ENCODE data around the gene OAS2.

Gene OAS2

DNA sequence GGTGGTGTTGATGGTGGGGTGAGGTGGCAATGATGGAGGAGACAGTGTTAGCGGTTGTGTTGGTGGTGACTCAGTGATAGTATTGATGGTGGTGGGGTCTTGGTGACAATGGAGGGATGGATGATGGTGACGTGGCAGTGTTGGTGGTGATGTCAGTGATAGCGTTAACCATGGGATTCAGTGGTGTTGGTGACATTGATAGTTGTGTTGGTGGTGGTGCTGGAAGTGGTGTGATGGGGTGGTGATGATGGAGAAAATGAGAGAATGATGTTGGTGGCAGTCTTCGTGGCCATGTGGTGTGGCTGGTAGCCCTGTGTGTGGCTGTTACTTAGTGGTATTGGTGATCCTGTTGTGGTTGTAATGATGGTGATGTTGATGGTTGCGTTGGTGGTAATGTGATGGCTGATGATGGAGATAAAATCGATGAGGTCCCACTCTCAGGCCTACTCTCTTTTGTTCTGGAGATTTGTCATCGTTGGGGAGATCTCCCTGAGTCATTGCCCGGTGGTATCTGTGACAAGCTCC is 80.8 kb downstream of the OAS2 start:
- no peak for DNase-seq (ENCODE audit: low spot score)

DNA sequence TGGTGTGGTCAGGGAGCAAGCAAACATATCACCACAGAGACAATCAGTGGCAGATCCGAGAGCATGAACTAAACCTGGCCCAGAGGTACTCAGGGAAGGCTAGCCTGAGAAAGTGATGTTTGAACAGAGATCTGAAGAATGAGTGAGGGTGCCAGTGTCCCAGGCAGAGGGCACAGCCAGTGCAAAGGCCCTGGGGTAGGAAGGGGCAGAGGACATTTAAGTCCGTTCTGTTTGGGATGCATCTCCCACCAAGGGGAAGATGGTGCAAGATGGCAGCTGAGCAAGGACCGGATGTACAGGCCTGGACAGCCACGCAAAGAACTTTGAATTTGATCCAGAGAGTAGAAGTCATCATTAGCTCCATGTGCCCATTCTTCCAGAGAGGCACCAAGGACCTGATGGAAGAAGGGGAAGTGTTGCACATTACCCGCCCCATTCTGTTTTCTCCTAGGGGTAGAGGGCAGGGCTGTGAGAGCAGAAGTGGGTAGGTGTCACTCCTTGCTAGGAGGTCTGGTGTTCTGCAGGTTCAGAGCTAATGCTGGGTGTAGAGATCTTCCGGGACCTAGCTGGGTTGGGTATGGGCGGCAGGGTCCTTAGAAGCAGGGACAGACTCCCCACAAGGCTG is 82.1 kb downstream of the OAS2 start:
- no peak for DNase-seq (ENCODE audit: low spot score)

DNA sequence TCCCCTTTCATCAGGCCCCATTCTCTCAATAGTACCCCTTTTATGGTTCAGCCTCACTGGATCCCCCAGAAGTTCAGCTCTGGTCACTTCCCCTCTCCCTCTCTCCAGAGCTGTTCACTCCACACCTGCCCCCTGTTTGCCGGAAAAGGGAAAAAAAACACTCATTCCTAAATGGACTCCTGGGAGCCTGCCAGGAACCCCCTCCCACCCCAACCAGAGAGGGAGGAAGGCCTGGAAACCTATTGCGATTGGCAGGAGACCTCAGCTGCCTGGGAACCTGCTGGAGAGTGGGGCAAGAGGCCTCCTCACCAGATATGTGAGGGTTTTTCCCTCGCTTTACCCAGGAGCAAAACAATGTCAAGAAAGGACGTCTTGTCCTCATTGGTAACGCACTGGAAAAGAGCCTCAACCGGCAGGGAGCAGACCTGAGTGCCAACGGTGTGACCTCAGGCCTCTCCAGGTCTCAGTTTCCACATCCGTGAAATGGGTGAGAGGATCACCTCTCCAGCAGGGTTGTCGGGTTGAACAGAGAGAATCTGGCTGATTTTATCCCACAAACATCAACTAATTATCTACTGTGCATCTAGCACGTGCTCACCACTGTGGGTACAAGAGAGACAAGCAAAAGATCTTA is 82.9 kb downstream of the OAS2 start:
- DNase-seq (ENCODE audit: low spot score) = no peak

All from COLO829 (cell line).